ENCODE data around the gene EFCAB8.

DNA sequence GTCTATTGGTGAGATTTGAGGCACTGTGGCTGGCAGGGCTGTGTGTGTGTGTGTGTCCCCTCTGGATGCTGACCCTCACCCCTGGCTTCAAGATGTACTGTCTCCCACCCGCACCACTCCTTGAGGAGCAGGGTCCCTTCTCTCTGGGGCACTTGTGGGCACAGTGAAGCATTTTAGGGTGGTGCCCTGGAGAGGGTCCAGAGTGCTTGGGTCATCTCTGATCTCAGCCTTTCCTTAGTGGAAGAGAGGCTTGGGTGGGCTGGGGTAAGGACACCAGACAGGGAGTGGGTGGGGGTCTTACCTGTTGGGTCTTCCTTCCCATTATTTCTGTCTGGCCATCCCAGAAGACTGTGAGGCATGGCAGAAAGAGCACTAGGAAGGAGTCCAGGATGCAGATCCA lies 66.1 kb downstream of the EFCAB8 start:
- TF ChIP-seq YY1 (IDR thresholded peaks at IDR 0.05; ENCODE audit: low read depth) = no peak
- no peak for TF ChIP-seq EP300 (IDR thresholded peaks at IDR 0.05; ENCODE audit: borderline replicate concordance)
- TF ChIP-seq RAD21 (IDR thresholded peaks at IDR 0.05; ENCODE audit: low read depth) = no peak
- TF ChIP-seq CREB1 (IDR thresholded peaks at IDR 0.05; ENCODE audit: low read depth) = no peak
- TF ChIP-seq USF1 (IDR thresholded peaks at IDR 0.05) = no peak
- no peak for TF ChIP-seq NFIC (IDR thresholded peaks at IDR 0.05)
- TF ChIP-seq, protein P1, sequence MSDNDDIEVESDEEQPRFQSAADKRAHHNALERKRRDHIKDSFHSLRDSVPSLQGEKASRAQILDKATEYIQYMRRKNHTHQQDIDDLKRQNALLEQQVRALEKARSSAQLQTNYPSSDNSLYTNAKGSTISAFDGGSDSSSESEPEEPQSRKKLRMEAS (IDR thresholded peaks at IDR 0.05) = no peak
- TF ChIP-seq ZBTB7A (IDR thresholded peaks at IDR 0.05; ENCODE audit: low read depth) = no peak
- TF ChIP-seq TAF1 (IDR thresholded peaks at IDR 0.05; ENCODE audit: low read depth) = no peak
- no peak for TF ChIP-seq REST (IDR thresholded peaks at IDR 0.05; ENCODE audit: low read depth)
- TF ChIP-seq FOXM1 (IDR thresholded peaks at IDR 0.05; ENCODE audit: borderline replicate concordance, low read depth) = no peak

All from Ishikawa (cell line).